Stimulated activated CD4-positive, alpha-beta T cell treated with anti-CD3 and anti-CD28 coated beads, Interleukin-12 subunit alpha, Interleukin-12 subunit beta, amount 100 ng/mL, for 48 hours (primary cell): ENCODE results near the gene NCOA1.
"Not testable (repeated sequence)": the region's sequence is repeated elsewhere in the genome, so short reads cannot be mapped to it uniquely, and the experiment has no call there.

ENCODE experiments used
- DNase-seq, 3 donors: peaks; one replicate each; pipeline ENCODE4 v3.0.0-alpha.2; 2020; ENCODE audit warnings: low read depth in 2 of 3, low spot score in 1 of 3

Gene NCOA1

GRCh38 chr2:24505534-24506275 lies 14.7 kb downstream of the NCOA1 start:
- DNase-seq, result no peak

GRCh38 chr2:24507549-24507948 lies 16.5 kb downstream of the NCOA1 start:
- no peak for DNase-seq

GRCh38 chr2:24508878-24509277 lies 17.8 kb downstream of the NCOA1 start:
- DNase-seq, result no peak

- no peak for DNase-seq
Observed at GRCh38 chr2:24509425-24509824, 18.4 kb downstream of the NCOA1 start.

DNA sequence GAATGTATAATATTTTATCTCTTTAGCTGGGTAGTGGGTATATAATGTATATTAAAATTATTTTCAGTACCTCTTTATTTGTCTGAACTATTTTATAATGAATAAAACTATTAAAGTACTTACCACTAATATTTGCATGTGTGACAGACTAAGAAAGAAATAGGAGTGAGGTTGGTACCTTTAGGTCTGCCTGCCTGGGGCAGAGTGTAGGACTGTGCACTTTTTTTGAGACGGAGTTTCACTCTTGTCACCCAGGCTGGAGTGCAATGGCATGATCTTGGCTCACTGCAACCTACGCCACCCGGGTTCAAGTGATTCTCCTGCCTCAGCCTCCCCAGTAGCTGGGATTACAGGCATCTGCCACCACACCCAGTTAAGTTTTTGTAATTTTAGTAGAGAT lies 18.8 kb downstream of the NCOA1 start:
- DNase-seq, result no peak

DNA sequence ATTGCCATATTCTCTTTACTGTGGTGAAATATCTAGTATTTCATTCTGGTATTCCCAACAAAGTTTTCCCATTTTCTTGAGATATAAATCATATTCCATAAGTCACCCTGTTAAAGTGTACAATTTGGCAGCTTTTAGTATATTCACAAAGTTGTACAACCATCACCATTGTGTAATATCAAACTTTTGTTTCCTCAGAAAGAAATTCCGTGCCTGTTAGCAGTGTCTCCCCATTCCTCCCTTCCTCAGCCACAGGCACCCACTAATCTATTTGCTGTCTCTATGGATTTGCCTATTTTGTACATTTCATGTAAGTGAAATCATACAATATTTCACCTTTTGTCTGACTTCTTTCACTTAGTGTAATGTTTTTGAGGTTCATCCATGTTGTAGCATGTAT lies 19.7 kb downstream of the NCOA1 start:
- DNase-seq, result no peak

- no peak for DNase-seq
Observed at GRCh38 chr2:24511198-24511597, 20.1 kb downstream of the NCOA1 start.

- DNase-seq, result no peak
Observed at GRCh38 chr2:24511894-24512293, 20.8 kb downstream of the NCOA1 start.

- DNase-seq, result no peak
Observed at GRCh38 chr2:24512404-24512803, 21.4 kb downstream of the NCOA1 start.

GRCh38 chr2:24512831-24513230 lies 21.8 kb downstream of the NCOA1 start:
- DNase-seq, result no peak

DNA sequence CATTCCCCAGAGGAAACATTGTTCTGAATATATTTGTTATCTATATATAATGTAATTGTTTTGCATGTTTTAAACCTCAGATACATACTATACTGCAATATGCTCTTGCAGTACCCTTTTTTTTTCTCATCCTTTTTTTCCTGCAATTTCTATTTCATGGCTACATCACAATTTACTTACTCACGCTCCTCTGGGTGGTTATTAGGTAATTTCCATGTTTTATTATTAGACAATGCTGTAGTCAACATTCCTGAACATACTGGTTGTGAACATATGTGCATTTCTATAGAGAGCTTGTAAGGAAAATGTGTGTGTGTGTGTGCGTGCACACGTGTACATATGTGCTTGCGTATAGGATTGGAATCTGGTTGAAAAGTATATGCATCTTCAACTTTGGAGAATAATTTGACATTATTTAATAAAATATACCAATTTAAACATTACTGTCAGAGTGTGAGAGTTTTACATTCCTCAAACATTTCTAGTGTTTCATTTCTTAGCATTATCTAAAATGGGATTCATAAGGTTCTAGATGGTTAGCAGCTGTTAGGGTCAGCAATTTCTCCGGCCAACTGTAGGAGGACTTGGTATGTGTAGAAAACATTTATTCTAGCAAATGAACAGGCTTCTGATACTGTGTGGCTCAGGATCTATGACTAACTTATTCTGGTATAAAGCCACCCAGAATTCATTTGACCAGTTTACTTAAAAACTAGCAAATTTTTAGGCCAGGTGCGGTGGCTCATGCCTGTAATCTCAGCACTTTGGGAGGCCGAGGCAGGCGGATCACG lies 22.4 kb downstream of the NCOA1 start:
- no peak for DNase-seq

DNA sequence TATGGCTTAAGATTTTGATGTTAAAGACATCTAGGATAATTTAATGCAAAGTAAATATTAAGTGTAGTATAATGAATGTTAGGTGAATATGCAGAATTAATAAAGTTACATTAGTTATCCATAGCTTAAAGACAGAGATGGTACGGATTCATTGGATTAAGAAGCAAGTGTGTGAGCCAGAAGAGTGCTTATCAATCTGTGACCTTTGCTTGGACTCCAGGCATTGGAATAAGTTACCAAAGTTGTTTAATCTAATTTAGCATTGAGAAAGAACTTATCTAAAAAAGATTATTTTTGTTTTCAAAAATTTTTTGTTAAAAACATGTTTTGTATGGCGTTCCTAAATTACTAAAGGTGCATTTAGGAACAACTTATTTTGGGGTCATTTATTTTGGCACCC lies 23.8 kb downstream of the NCOA1 start:
- no peak for DNase-seq

- no peak for DNase-seq
Observed at GRCh38 chr2:24515335-24515734, 24.3 kb downstream of the NCOA1 start.

DNA sequence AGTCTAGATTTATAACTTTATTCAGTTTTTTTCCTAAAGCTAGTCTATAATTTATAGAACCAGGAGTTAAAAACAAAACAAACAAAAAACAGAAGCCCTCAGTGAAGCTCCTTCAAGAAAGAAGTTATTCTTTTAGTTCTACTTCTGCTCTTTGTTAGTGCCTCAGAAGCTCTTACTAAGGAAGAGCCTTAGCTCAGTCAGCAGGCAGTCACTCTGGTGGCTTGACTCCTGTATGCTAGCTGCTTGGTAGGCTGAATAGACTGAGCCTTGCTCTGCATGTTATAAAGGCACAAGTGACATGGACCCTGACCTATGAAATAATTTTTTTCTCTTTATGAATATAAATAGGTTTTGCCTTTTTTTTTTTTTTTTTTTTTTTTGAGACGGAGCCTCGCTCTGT lies 24.8 kb downstream of the NCOA1 start:
- DNase-seq, result no peak

GRCh38 chr2:24517247-24517646 lies 26.2 kb downstream of the NCOA1 start:
- DNase-seq, result no peak

DNA sequence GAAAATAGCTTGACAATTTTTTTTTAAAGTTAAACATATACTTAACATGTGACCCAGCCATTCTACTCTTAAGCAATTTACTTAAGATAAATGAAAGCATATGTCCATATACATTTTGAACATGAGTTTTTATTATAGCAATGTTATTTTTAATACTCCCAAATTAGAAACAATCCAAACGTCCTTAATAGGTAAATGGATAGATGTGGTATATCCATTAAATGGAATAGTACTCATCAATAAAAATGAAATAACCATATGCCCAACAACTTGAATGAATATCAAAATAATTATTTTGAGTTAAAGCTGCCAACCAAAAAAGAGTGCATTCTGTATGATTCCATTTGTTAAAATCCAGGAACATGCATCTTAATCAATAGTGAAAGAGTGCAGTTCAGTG lies 29.1 kb downstream of the NCOA1 start:
- no peak for DNase-seq

- peak in 1 of 3 donors; percentile 11 for DNase-seq
Observed at GRCh38 chr2:24521162-24521857, 30.3 kb downstream of the NCOA1 start.

DNA sequence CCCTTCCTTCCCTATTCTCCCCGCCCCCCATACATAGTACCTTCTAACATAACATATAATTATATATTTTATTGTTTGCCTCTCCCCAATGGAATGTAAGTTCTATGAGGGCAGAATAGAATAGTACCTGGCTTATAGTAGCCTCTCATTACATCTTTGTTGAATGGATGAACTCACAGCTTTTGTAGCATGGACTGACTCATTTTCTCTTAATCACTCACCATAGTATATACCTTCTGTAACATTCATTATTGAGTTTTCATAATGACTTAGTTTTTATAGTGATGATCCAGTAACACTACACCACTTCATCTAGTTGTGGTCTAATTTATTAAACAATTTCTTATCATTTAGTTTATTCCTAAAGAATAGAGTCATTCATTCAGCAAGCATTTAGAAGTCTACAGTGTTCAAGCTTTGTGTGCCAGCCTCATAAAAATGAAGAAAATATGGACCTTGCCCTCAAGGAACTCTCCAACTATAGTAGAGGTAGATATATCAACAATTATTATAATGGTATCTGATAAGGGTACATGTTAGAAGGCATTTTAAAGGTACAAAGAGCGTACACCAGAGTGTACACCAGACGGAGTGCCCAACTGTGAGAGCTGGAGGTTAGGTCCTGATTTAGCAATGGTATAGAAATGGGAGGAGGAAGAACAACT lies 31.1 kb downstream of the NCOA1 start:
- no peak for DNase-seq

DNA sequence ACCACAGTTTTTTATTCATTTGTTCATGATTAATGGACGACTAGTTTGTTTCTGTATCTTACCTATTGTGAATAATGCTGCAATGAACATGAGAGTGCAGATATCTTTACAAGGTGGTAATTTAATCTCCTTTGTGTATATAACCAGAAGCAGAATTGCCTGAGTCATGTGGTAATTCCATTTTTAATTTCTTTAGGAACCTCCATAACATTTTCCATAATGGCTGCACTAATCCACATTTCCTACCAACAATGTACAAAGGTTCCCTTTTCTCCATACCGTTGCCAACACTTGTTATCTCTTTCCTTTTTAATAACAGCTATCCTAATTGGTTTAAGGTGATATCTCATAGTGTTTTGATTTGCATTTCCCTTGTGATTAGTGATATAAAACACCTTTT lies 36.5 kb downstream of the NCOA1 start:
- DNase-seq, result no peak

DNA sequence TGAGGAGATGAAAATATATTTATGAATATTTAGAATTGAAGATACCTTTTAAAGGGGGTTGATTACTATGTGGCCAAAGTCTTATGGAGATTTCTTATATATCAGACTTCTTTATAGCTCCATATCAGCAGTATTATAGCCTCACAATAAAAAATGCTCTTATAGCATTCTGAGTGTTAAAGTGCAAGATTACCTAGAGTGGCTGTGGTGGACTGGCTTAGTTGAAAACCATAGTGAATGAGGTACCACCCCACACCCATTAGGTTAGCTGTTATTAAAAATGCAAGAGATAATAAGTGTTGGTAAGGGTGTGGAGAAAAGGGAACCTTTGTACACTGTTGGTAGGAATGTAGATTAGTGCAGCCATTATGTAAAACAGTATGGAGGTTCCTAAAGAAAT lies 39.7 kb downstream of the NCOA1 start:
- DNase-seq, result no peak

GRCh38 chr2:24531610-24532009 lies 40.6 kb downstream of the NCOA1 start:
- DNase-seq, result not testable (repeated sequence)

GRCh38 chr2:24532057-24532456 lies 41.0 kb downstream of the NCOA1 start:
- DNase-seq, result not testable (repeated sequence)
